Upper lobe of left lung (tissue), 4 donors: ENCODE measurements around the gene CBLN4.

Experiments
- CTCF ChIP-seq, 6 experiments: fragments of 450-650 bp in 4 of 6; fragments of 200-600 bp in 2 of 6; sonication (generic) in 2 of 6; IDR thresholded peaks; one replicate each; pipeline ENCODE4 v1.5.1; 2016 to 2019; ENCODE audit warnings: antibody characterized with exemption in 6 of 6
- EP300 ChIP-seq, 4 donors: sonication (generic); formaldehyde crosslinking; IDR thresholded peaks; one replicate each; pipeline ENCODE4 v1.5.1; 2017; ENCODE audit warnings: antibody characterized with exemption in 4 of 4, control low read depth in 2 of 4
- POLR2A ChIP-seq, 4 donors: fragments of 450-650 bp; IDR thresholded peaks; one replicate each; pipeline ENCODE4 v1.5.1; 2016 to 2017; ENCODE audit warnings: antibody characterized with exemption in 4 of 4, mild to moderate bottlenecking in 2 of 4
- POLR2AphosphoS5 ChIP-seq, 2 donors: sonication (generic); formaldehyde crosslinking; IDR thresholded peaks; one replicate each; pipeline ENCODE4 v1.5.1; 2017; ENCODE audit warnings: antibody characterized with exemption in 2 of 2

- TF ChIP-seq POLR2AphosphoS5 (IDR thresholded peaks at IDR 0.05) = no peak
- TF ChIP-seq CTCF (IDR thresholded peaks at IDR 0.05) = no peak
- no peak for TF ChIP-seq EP300 (IDR thresholded peaks at IDR 0.05)
- TF ChIP-seq POLR2A (IDR thresholded peaks at IDR 0.05) = no peak
These were observed 3.4 kb downstream of the CBLN4 start for GRCh38 chr20:56001890-56002289.
